GM21576 (cell line): Measurements from ENCODE around the gene ARHGAP6.
"Not testable (repeated sequence)": the region's sequence is repeated elsewhere in the genome, so short reads cannot be mapped to it uniquely, and the experiment has no call there.

Experiments
- ATAC-seq: cut with Tn5 transposase; IDR thresholded peaks from one replicate; pipeline ENCODE4 v1.9.1; 2021; ENCODE audit warnings: mild to moderate bottlenecking, moderate library complexity; ENCODE audit not compliant: unreplicated experiment

Gene ARHGAP6

DNA sequence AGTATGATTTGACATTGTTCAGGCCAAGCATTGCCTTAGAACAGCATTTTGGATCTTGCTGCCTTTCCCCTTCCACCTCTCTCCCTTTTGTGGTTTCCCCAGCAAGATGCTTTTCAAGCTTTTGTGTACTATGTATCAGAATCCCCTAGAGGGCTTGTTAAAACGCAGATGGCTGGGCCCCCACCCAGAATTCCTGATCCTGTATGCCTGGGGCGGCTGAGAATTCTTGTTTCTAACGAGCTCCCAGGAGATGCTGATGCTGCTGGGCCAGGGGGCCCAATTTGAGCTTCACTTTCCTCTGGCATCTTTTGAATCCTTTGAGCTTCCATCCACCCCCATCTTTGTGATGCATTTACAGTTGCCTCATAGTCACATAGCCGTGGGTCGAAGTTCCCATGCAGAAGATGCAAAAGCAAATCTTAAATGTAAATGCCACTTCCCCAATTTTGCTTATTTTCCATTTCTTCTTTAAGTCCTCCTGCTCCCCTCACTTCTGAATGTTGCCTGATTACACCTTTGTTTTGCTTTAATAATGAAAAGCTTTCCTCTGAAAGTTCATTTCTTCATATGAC lies 536.1 kb downstream of the ARHGAP6 start:
- no peak for ATAC-seq

- ATAC-seq, result no peak
Measured at GRCh38 chrX:11125060-11125459, 540.7 kb downstream of the ARHGAP6 start.

DNA sequence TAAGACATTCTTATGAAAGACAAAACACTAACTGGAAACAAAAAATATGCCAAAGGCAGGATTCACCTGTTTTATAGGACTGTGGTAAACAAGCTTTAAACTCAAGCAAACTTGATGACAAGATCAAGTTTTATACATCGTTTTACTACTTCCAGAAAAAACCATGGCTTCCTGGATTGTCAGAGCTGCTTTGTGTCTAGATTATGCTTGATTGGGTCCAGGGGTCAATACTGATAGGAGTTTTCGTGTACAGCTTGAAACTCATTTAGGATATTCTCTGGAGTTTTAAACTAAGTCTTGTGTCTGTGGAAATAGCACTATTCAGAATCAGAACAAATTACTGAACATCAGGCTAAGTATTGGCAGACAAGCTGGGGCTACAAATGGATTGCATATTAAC lies 541.6 kb downstream of the ARHGAP6 start:
- no peak for ATAC-seq

- ATAC-seq, result not testable (repeated sequence)
Measured at GRCh38 chrX:11123087-11123486, 542.6 kb downstream of the ARHGAP6 start.

DNA sequence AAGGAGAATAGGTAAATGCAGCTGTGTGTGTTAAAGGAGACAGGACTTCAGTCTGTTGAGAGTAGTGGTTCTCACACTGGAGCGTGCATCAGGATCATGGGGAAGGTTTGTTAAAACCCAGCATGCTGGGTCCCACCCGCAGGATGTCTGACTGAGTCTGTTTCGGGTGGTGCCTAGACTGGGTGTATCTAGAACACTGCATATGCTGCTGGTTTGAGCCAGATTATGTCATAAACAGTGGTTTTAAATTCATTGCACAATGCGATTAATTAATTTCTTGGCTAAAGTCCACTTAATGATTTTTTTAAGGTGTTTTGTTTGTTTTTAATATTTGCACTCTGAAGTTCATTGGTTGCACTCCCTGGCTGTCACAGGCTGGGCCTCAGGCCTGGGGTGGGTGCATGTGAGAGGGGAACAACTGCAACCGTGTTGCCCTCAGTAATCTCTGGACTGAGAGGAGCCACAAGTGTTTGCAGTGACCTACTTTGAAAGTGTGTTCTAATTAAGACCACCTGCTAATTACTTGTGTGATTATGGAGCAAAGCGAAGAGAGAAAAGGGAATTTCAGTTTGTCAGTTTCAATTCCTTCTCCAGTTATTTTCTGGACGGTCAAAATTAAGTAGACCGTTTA lies 546.3 kb downstream of the ARHGAP6 start:
- no peak for ATAC-seq

GRCh38 chrX:11117745-11118144 lies 548.0 kb downstream of the ARHGAP6 start:
- no peak for ATAC-seq

- no peak for ATAC-seq
Measured at GRCh38 chrX:11113731-11114130, 552.0 kb downstream of the ARHGAP6 start.

DNA sequence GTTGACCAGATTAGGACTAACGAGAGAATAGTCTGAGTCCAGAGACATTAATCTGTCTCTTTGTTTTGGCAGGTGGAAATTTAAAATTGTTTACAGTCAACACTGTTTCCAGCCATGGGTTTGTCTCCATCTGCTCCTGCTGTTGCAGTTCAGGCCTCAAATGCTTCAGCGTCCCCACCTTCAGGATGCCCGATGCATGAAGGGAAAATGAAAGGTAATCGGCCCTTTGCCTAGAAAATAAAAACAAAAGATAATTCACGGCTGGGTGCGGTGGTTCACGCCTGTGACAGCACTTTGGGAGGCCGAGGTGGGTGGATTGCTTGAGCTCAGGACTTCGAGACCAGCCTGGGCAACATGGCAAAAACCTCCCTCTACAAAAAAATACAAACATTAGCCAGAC lies 553.8 kb downstream of the ARHGAP6 start:
- ATAC-seq, result no peak

- peak; percentile 96 for ATAC-seq
Measured at GRCh38 chrX:11111037-11111851, 554.5 kb downstream of the ARHGAP6 start, which contains the start of gene HCCS. TSS of gene HCCS (plus strand) at chrX:11111332. CDS start at chrX:11112061, 729 bp downstream.

- no peak for ATAC-seq
Measured at GRCh38 chrX:11109968-11110367, 555.8 kb downstream of the ARHGAP6 start.

- ATAC-seq, result no peak
Measured at GRCh38 chrX:11108253-11108941, 557.3 kb downstream of the ARHGAP6 start.

DNA sequence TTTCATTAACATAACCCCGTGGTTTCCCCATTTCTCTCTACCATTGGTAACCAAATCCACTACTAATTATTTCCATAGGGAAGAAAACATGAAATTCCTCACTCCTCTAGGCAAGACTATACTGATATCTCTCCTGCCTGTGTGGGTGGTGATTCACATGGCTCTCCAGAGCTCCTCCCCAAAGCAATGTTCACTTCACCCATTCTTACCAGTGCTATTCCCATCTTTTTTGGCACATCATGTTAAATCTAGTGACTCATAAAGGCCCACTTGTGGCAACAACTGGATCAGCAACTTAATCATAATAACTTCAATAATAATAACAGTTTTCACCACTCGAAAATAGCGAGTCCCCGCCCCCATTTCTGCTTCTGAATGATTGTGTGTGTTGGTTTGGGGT lies 560.6 kb downstream of the ARHGAP6 start:
- ATAC-seq, result no peak

DNA sequence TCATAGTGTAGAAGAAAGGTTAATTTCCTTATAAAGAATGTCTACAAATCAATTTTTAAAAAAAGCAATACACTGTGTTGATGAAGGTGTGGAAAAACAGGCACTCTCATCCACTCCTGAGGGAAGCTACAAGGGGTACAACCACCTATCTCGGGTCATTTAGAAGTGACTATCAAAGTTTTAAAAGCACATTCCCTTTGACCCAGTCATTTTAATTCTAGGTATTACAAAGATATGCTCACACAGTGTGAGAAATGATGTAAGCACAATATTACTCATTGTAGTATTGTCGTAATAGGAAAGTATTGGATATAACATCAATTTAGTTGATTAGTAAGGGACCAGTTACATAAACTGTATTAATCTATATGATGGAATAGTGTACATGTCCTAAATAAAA lies 562.0 kb downstream of the ARHGAP6 start:
- ATAC-seq, result no peak

- ATAC-seq, result no peak
Measured at GRCh38 chrX:11103006-11103405, 562.7 kb downstream of the ARHGAP6 start.

DNA sequence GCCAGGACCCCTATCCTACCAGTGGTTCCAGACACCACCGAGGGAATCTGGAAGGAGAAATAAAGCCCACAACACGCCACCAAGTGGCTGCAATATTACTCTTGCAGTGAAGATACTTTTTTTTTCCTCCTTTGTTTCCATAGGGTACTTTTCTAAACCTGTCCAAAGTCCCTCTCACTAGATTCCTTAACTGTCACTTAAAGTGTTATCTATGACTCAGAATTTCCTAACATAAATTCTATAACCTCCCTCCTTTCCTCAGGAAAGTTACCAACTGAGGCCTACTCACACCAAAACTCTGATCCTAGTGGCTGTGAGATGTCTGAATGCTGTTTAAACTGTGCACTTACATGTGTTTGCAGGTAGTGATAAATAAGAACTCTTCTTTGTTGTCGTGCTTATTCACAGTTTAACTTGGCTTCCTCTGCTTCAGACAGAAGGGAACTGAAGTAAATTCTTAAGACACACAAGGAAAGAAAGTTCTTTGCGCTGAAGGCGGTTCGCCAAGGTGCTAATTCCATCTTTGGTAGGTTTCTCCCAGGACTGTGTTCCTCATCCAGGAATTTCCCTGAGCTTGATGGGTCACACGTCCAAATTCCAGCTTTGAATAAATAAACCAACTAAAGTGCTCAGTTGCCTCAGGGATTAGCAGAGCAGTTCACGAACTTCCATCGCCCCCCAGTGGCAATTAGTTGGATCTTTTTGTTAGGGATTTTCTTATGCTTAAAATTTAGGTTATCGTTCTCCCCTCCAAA lies 565.3 kb downstream of the ARHGAP6 start:
- ATAC-seq, result no peak

- no peak for ATAC-seq
Measured at GRCh38 chrX:11099465-11099864, 566.3 kb downstream of the ARHGAP6 start.

DNA sequence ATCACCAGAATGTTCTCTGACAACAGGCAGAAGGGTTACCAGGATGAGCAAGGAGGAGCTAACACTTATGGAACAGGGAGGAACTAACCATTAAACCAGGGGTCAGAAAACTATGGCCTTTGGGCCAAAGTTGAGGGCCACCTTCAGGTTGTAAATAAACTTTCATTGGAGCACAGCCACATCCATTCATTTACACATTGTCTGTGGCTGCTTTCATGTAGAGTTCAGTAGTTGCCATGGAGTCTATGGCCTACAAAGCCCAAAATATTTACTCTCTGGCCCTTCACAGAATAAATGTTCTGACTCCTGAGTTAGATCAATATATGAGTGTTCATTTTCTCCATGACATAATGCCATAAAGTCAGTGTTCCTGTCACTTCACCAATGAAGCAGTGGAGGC lies 567.8 kb downstream of the ARHGAP6 start:
- no peak for ATAC-seq

- no peak for ATAC-seq
Measured at GRCh38 chrX:11089802-11090201, 575.9 kb downstream of the ARHGAP6 start.
